Mammary epithelial cell (primary cell): ENCODE results near the gene SPECC1.

ENCODE experiments used
- CTCF ChIP-seq, 2 donors: IDR thresholded peaks in 1 of 2; conservative IDR thresholded peaks in 1 of 2; 2 replicates each; pipeline ENCODE4 v1.5.1; 2011 to 2012; ENCODE audit warnings: inconsistent platforms in 2 of 2, low read length in 2 of 2, mild to moderate bottlenecking in 2 of 2, control low read depth in 1 of 2, low read depth in 1 of 2; ENCODE audit not compliant: insufficient read depth in 1 of 2; ENCODE audit errors: extremely low read depth in 1 of 2
- EZH2 ChIP-seq: IDR thresholded peaks from 2 replicates; pipeline ENCODE4 v1.6.1; 2012; ENCODE audit warnings: low read length, inconsistent platforms, borderline replicate concordance

- no peak for TF ChIP-seq CTCF (conservative IDR thresholded peaks at IDR 0.05 in 1 of 2, IDR thresholded peaks at IDR 0.05 in 1 of 2; ENCODE audit: extremely low read depth in 1 of 2, insufficient read depth in 1 of 2, low read depth in 1 of 2, low read length in 2 of 2)
- TF ChIP-seq EZH2 = no peak
Observed at GRCh38 chr17:20153231-20153630, 144.1 kb downstream of the SPECC1 start.
